GM19395 (cell line): ENCODE results near the gene PLXNA2.

Source experiments
- ATAC-seq: cut with Tn5 transposase; IDR thresholded peaks from one replicate; pipeline ENCODE4 v1.9.1; 2021; ENCODE audit warnings: mild to moderate bottlenecking, moderate library complexity; ENCODE audit not compliant: unreplicated experiment

PLXNA2 gene

GRCh38 chr1:207985996-207986395 lies 258.2 kb downstream of the PLXNA2 start:
- ATAC-seq = no peak

GRCh38 chr1:207984831-207985572 lies 259.2 kb downstream of the PLXNA2 start:
- ATAC-seq = no peak

GRCh38 chr1:207983044-207983635 lies 261.0 kb downstream of the PLXNA2 start:
- no peak for ATAC-seq

GRCh38 chr1:207981976-207982375 lies 262.2 kb downstream of the PLXNA2 start:
- no peak for ATAC-seq

GRCh38 chr1:207978441-207978840 lies 265.7 kb downstream of the PLXNA2 start:
- no peak for ATAC-seq

- no peak for ATAC-seq
Measured at GRCh38 chr1:207977876-207978275, 266.3 kb downstream of the PLXNA2 start.

GRCh38 chr1:207973898-207974568 lies 270.2 kb downstream of the PLXNA2 start:
- ATAC-seq = no peak

- no peak for ATAC-seq
Measured at GRCh38 chr1:207972337-207972736, 271.8 kb downstream of the PLXNA2 start.
